ENCODE data around the gene IL17RE.

DNA sequence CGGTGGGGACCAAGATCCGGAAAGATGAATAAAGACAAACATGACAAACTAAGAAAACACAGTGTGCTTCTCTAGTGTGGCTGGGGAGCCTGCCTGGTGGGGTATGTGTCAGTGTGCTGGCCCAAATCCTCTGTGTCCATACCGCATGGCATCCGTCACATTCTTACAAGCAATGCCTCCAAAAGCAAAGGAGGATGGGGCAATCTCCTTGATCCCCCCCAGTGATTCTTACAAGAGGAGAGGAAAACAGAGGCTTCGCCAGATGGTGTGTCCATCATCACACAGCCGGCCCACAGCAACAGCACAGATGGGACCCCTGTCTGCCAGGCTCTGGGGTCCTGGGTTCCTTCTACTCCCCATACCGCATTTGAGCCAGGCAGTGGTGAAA, 13.7 kb downstream of the IL17RE start:
- TF ChIP-seq, protein P1, sequence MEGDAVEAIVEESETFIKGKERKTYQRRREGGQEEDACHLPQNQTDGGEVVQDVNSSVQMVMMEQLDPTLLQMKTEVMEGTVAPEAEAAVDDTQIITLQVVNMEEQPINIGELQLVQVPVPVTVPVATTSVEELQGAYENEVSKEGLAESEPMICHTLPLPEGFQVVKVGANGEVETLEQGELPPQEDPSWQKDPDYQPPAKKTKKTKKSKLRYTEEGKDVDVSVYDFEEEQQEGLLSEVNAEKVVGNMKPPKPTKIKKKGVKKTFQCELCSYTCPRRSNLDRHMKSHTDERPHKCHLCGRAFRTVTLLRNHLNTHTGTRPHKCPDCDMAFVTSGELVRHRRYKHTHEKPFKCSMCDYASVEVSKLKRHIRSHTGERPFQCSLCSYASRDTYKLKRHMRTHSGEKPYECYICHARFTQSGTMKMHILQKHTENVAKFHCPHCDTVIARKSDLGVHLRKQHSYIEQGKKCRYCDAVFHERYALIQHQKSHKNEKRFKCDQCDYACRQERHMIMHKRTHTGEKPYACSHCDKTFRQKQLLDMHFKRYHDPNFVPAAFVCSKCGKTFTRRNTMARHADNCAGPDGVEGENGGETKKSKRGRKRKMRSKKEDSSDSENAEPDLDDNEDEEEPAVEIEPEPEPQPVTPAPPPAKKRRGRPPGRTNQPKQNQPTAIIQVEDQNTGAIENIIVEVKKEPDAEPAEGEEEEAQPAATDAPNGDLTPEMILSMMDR (IDR thresholded peaks at IDR 0.05): no peak
- TF ChIP-seq POLR2AphosphoS5 (IDR thresholded peaks at IDR 0.05): no peak
- TF ChIP-seq POLR2A (IDR thresholded peaks at IDR 0.05): no peak
- no peak for TF ChIP-seq EP300 (IDR thresholded peaks at IDR 0.05)
